Pancreas (tissue), 10 donors: Measurements from ENCODE around the gene RIMBP2. TPM values are rescaled to one million over a fixed set of nuclear protein-coding genes. Genes with fewer than 3 reads are reported as not detected.

Experiments
- ATAC-seq, 4 donors: fragments of 200-7000 bp; cut with Tn5 transposase; one replicate each; pipeline versions ENCODE4 v1.8.0 to v1.9.1; 2020; ENCODE audit warnings: mild to moderate bottlenecking in 4 of 4, moderate library complexity in 4 of 4
- DNase-seq, 6 donors: peaks; one replicate each; pipeline ENCODE4 v3.0.0-alpha.2; 2020
- FAIRE-seq: peaks from 2 replicates; lab custom pipeline; 2012; peaks lifted over from hg19 to GRCh38; lab: Jason Lieb, UNC
- H3K27ac ChIP-seq, 4 donors: fragments of 200-600 bp; sonication (generic); 1 replicate in 3 of 4; 2 replicates in 1 of 4; pipeline versions ENCODE4 v1.5.0 to v1.8.0; 2020
- H3K27me3 ChIP-seq, 4 donors: fragments of 200-600 bp; one replicate each; pipeline ENCODE4 v1.8.0; 2021
- H3K36me3 ChIP-seq, 3 donors: fragments of 200-600 bp; sonication (generic) in 1 of 3; one replicate each; pipeline versions ENCODE4 v1.5.0 to v1.8.0; 2020 to 2021
- H3K4me1 ChIP-seq, 3 donors: fragments of 200-600 bp; one replicate each; pipeline ENCODE4 v1.8.0; 2021
- H3K4me3 ChIP-seq, 4 donors: fragments of 200-600 bp; sonication (generic) in 2 of 4; one replicate each; pipeline versions ENCODE4 v1.5.0 to v1.8.0; 2020 to 2021
- H3K9me3 ChIP-seq, 4 donors: fragments of 200-600 bp; one replicate each; pipeline ENCODE4 v1.8.0; 2021
- WGBS, 2 donors: extraction: QIAGEN DNeasy Blood & Tissue Kit; methylation state at CpG; one replicate each; pipeline ENCODE4 v1.1.7; 2013; 5-methylcytosine and 5-hydroxymethylcytosine counted together
- intact Hi-C, 3 donors: fragments of 100-400 bp; cut with DNase I; formaldehyde crosslinking; loops; one replicate each; pipeline versions ENCODE4 v1.11.1 to v1.14.2; 2022
- polyA plus RNA-seq, 2 donors: library from polyadenylated mRNA; stranded (reverse); fragments of 200-250 nt; gene quantifications; one replicate each; pipeline ENCODE4 v1.2.3, GENCODE V29; 2013
- total RNA-seq, 6 donors: library from RNA; stranded (reverse); fragmentation: NEBNext Ultra II Directional in 4 of 6; extraction: Animal tissue kit (Norgen Biotek cat#: 25700) in 4 of 6; gene quantifications; one replicate each; pipeline versions ENCODE4 v1.2.1 to v1.2.4, GENCODE V29; 2021 to 2023
- TF ChIP-seq, protein P1 (sequence below), 4 donors: fragments of 200-600 bp; sonication (generic) in 3 of 4; IDR thresholded peaks; one replicate each; pipeline versions ENCODE4 v1.5.0 to v1.8.0; 2021; ENCODE audit warnings: antibody characterized with exemption in 4 of 4
- donor health status: healthy with polysubstance abuse.
- donor health status: DM: no; HTN: no; CAD: no; lungs with moderate emphysema.
- donor health status: DM: no; HTN: no; CAD: no.
- donor health status: control.
- donor health status: control.
- donor health status: Bipolar disorder and iron deficiency.
- donor health status: DM: yes; HTN: yes; CAD: no.
- donor health status: DM: no; HTN: no; CAD: no.
- donor health status: DM: no; HTN: no; CAD: no.
- donor health status: DM: yes; HTN: yes; CAD: no.

Gene RIMBP2
- total and polyA plus RNA-seq, 8 donors: 1.6 to 14.9 (median 3.9) TPM

DNA sequence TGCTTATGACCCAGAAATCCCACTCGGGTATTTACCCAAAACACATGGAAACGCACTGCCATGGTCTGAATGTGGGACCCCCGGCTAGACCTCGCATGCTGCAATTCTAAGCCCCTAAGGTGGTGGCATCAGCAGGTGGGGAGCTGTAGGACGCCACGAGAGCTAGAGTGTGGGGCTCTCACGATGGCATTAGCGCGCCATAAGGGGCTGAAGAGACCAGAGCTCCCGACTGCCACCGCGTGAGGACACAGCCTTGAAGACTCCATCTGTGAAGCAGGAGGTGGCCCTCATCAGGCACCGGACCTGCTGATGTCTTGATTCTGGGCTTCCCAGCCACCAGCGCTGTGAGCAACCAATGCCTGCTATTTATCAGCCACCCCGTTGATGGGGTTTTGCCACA, 40.3 kb downstream of the RIMBP2 start:
- H3K36me3 ChIP-seq: no peaks in the 10 kb centered on the region
- no peak for FAIRE-seq
- no peak overlapping the region for H3K4me3 ChIP-seq
- H3K27ac ChIP-seq: no peak overlapping the region
- TF ChIP-seq, protein P1, sequence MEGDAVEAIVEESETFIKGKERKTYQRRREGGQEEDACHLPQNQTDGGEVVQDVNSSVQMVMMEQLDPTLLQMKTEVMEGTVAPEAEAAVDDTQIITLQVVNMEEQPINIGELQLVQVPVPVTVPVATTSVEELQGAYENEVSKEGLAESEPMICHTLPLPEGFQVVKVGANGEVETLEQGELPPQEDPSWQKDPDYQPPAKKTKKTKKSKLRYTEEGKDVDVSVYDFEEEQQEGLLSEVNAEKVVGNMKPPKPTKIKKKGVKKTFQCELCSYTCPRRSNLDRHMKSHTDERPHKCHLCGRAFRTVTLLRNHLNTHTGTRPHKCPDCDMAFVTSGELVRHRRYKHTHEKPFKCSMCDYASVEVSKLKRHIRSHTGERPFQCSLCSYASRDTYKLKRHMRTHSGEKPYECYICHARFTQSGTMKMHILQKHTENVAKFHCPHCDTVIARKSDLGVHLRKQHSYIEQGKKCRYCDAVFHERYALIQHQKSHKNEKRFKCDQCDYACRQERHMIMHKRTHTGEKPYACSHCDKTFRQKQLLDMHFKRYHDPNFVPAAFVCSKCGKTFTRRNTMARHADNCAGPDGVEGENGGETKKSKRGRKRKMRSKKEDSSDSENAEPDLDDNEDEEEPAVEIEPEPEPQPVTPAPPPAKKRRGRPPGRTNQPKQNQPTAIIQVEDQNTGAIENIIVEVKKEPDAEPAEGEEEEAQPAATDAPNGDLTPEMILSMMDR (IDR thresholded peaks at IDR 0.05): no peak
- no peaks in the 10 kb centered on the region for H3K9me3 ChIP-seq
- WGBS, 2 donors: 82 to 91% methylated on average over 15 of the region's 15 CpGs
- DNase-seq: peak in 1 of 6 donors; percentile 29
- intact Hi-C loops: no loop called here
- no peak for ATAC-seq
- H3K4me1 ChIP-seq: no peaks in the 10 kb centered on the region
- H3K27me3 ChIP-seq: no peaks in the 10 kb centered on the region

DNA sequence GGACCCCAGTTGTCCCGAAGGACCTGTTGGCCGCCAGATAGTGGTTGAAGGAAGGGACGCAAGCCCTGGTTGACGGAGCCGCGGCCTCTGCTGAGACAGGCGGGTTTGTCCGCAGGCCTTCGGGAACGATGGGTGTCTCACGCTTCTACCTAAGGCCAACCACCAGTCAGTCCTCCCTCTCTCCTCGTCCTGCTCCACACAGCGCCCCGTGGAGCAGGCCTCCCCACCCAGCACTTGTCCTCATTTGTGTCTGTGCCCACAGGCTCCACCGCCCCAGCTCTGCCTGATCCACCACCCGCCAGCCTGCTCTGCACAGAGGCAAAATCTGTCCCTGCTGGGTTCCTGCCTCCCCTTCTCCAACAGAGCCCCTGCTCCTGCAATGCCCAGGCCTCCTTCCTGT, 41.0 kb downstream of the RIMBP2 start:
- intact Hi-C loops: no loop called here
- H3K9me3 ChIP-seq: no peaks in the 10 kb centered on the region
- no peak for ATAC-seq

DNA sequence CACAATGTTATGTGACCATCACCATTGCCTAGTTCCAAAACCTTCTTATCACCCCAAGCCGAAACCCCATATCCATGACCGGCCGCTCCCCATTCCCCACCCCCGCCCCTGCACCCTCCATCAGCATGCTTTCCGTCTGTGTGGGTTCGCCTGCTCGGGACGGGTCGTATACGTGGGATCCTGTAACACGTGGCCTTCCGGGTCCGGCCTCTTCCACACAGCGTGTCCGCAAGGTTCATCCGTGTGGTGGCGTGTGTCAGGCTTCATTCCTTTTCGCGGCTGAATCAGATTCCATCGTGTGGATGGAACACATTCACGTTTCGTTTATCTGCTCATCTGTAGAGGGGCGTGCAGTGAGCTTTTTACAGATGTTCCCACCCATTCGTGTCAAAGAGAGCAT, 41.4 kb downstream of the RIMBP2 start:
- FAIRE-seq (no peak), ATAC-seq (no peak), DNase-seq (peak in 1 of 6 donors; percentile 17)
- 78 to 83% methylated on average over 24 of the region's 24 CpGs for WGBS, 2 donors
- TF ChIP-seq, protein P1 (IDR thresholded peaks at IDR 0.05): no peak
- Histone ChIP-seq H3K27me3 (no peaks in the 10 kb centered on the region), H3K9me3 (no peaks in the 10 kb centered on the region), H3K4me3 (no peak overlapping the region), H3K4me1 (no peaks in the 10 kb centered on the region), H3K27ac (no peak overlapping the region), H3K36me3 (no peaks in the 10 kb centered on the region)
- intact Hi-C loops: no loop called here

More for the DNA sequence above, 41.0 kb downstream of the RIMBP2 start:
- H3K27me3 ChIP-seq: no peaks in the 10 kb centered on the region
- DNase-seq: peak in 1 of 6 donors; percentile 44
- H3K27ac ChIP-seq: no peak overlapping the region
- H3K4me1 ChIP-seq: no peaks in the 10 kb centered on the region
- no peak for FAIRE-seq
- 86 to 88% methylated on average over 16 of the region's 16 CpGs for WGBS, 2 donors
- TF ChIP-seq, protein P1 (IDR thresholded peaks at IDR 0.05): no peak
- no peak overlapping the region for H3K4me3 ChIP-seq
- no peaks in the 10 kb centered on the region for H3K36me3 ChIP-seq

DNA sequence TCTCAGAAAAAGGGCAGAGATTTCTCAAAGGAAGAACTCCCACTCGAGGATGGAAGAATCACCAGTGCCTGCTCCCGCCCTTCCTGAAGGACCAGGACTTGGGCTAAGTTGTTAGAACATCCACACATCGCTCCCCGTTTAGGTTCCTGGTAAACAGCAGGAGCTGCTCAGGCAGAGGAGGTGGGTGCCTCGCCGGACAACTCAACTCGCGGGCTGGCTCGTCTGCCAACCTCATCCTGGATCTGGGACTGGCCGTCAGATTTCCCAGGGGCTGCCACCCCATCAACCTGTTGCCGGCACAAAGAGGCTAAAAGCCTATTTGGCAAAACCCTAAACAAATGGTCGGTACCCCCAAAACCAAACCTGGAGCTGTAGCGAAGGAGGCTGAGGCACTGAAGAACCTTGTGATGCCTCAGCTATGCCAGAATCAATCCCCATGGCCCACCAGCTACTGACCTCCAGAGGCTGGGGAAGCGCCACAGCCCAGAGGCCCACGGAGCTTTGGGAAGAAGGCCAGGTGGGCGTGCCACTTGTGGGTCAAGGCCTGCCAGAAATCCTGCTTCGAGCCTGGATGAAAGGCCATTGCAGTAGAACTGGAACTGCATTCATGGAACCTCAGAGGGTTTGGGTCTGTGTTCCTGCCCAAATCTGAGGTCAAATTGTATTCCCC, 42.9 kb downstream of the RIMBP2 start:
- TF ChIP-seq, protein P1 (IDR thresholded peaks at IDR 0.05): no peak
- intact Hi-C loops: no loop called here
- H3K27me3 ChIP-seq: no peaks in the 10 kb centered on the region

More for the DNA sequence above, 42.9 kb downstream of the RIMBP2 start:
- no peak overlapping the region for H3K27ac ChIP-seq
- no peaks in the 10 kb centered on the region for H3K36me3 ChIP-seq
- H3K9me3 ChIP-seq: no peaks in the 10 kb centered on the region
- ATAC-seq: no peak
- no peak overlapping the region for H3K4me3 ChIP-seq
- H3K4me1 ChIP-seq: no peaks in the 10 kb centered on the region
- WGBS, 2 donors: 56 to 64% methylated on average over 17 of the region's 17 CpGs
- FAIRE-seq: no peak
- peak in 1 of 6 donors; percentile 13 for DNase-seq
